ENCODE results near the gene PAEP.
"Not testable (repeated sequence)": the region's sequence is repeated elsewhere in the genome, so short reads cannot be mapped to it uniquely, and the experiment has no call there.

Gene PAEP

GRCh38 chr9:135561391-135562234 lies at the start of gene PAEP:
PAEP (plus strand) TSS chr9:135561756.
- no peak for DNase-seq

GRCh38 chr9:135512241-135512603 lies 49.3 kb upstream of the PAEP start:
- DNase-seq: no peak

GRCh38 chr9:135512904-135513303 lies 48.7 kb upstream of the PAEP start:
- DNase-seq: no peak

GRCh38 chr9:135513351-135513846 lies 48.2 kb upstream of the PAEP start:
- no peak for DNase-seq

- not testable (repeated sequence) for DNase-seq
These were observed 47.6 kb upstream of the PAEP start for GRCh38 chr9:135513906-135514305.

- no peak for DNase-seq
These were observed 47.0 kb upstream of the PAEP start for GRCh38 chr9:135514342-135515082.

- no peak for DNase-seq
These were observed 46.2 kb upstream of the PAEP start for GRCh38 chr9:135515083-135515951.

- DNase-seq: no peak
These were observed 45.3 kb upstream of the PAEP start for GRCh38 chr9:135516132-135516860.

- DNase-seq: no peak
These were observed 44.1 kb upstream of the PAEP start for GRCh38 chr9:135517407-135517822.

GRCh38 chr9:135519179-135519971 lies 42.2 kb upstream of the PAEP start:
- no peak for DNase-seq

GRCh38 chr9:135520916-135521607 lies 40.5 kb upstream of the PAEP start, which contains the start of gene LCN1:
LCN1 (plus strand) TSS chr9:135521440; CDS start chr9:135521498, 58 bp downstream.
- DNase-seq: no peak

GRCh38 chr9:135521608-135522095 lies 39.9 kb upstream of the PAEP start:
- no peak for DNase-seq

GRCh38 chr9:135522137-135522877 lies 39.2 kb upstream of the PAEP start:
- DNase-seq: no peak

- DNase-seq: no peak
These were observed 38.6 kb upstream of the PAEP start for GRCh38 chr9:135522931-135523330.

- no peak for DNase-seq
These were observed 37.9 kb upstream of the PAEP start for GRCh38 chr9:135523521-135524129.

- DNase-seq: no peak
These were observed 37.3 kb upstream of the PAEP start for GRCh38 chr9:135524130-135524861.

GRCh38 chr9:135525241-135526088 lies 36.1 kb upstream of the PAEP start:
- no peak for DNase-seq
